Right cardiac atrium (tissue), 5 donors: ENCODE measurements around the gene ZNF319. TPM values are rescaled to one million over a fixed set of nuclear protein-coding genes. Genes with fewer than 3 reads are reported as not detected.
"Not testable (repeated sequence)": the region's sequence is repeated elsewhere in the genome, so short reads cannot be mapped to it uniquely, and the experiment has no call there.

Experiments
- ATAC-seq, 2 donors: fragments of 200-7000 bp; cut with Tn5 transposase; one replicate each; pipeline versions ENCODE4 v1.8.0 to v1.9.1; 2020; ENCODE audit warnings: moderate library complexity in 2 of 2, mild to moderate bottlenecking in 1 of 2
- DNase-seq, 3 donors: peaks; one replicate each; pipeline ENCODE4 v3.0.0-alpha.2; 2020
- H3K27ac ChIP-seq: one replicate; pipeline ENCODE4 v1.5.1; 2013; ENCODE audit warnings: mild to moderate bottlenecking, low read length, control low read depth, moderate library complexity
- H3K27me3 ChIP-seq: one replicate; pipeline ENCODE4 v1.6.1; 2013; ENCODE audit not compliant: control insufficient read depth, insufficient read depth
- H3K4me1 ChIP-seq: one replicate; pipeline ENCODE4 v1.6.1; 2013; ENCODE audit warnings: low read length; ENCODE audit not compliant: control insufficient read depth, insufficient read depth
- H3K4me3 ChIP-seq: one replicate; pipeline ENCODE4 v1.5.1; 2013; ENCODE audit warnings: low read length, control low read depth
- H3K9me3 ChIP-seq: one replicate; pipeline ENCODE4 v1.6.1; 2013; ENCODE audit warnings: low read length; ENCODE audit not compliant: control insufficient read depth
- WGBS: extraction: QIAGEN DNeasy Blood & Tissue Kit; methylation state at CpG from one replicate; pipeline ENCODE4 v1.1.7; 2013; 5-methylcytosine and 5-hydroxymethylcytosine counted together
- intact Hi-C, 4 donors: fragments of 100-400 bp; cut with DNase I; formaldehyde crosslinking; loops; one replicate each; pipeline versions ENCODE4 v1.11.0 to v1.14.0; 2022 to 2023
- polyA plus RNA-seq: library from polyadenylated mRNA; stranded (reverse); fragments of 200-250 nt; gene quantifications from one replicate; pipeline ENCODE4 v1.2.3, GENCODE V29; 2013
- total RNA-seq, 4 donors: library from RNA; stranded (reverse); fragmentation: NEBNext Ultra II Directional; extraction: Animal tissue kit (Norgen Biotek cat#: 25700); gene quantifications; one replicate each; pipeline ENCODE4 v1.2.1, GENCODE V29; 2021
- donor health status: healthy with polysubstance abuse.
- donor health status: DM: no; HTN: yes; CAD: no.
- donor health status: DM: no; HTN: no; CAD: no.
- donor health status: DM: no; HTN: yes; CAD: no; lungs with severe emphysema.
- donor health status: DM: yes; HTN: yes; CAD: no.

The ZNF319 gene
- total and polyA plus RNA-seq, 5 donors: 5.5 to 9.2 (median 7.8) TPM

- no peak overlapping the region for H3K27ac ChIP-seq
- H3K9me3 ChIP-seq: no peaks in the 10 kb centered on the region
- WGBS: 15% methylated on average over 62 of the region's 62 CpGs
- DNase-seq (peak in 2 of 3 donors; percentile 65 to 72), ATAC-seq (peak; percentile 62 to 70)
- H3K4me3 ChIP-seq: peak overlapping the region; percentile 36
- no peaks in the 10 kb centered on the region for H3K4me1 ChIP-seq
- intact Hi-C loops: no loop called here
- H3K27me3 ChIP-seq: no peaks in the 10 kb centered on the region
Measured at GRCh38 chr16:57985204-57986181, 15.0 kb downstream of the ZNF319 start.

- intact Hi-C loops: no loop called here
- DNase-seq (peak; percentile 90 to 96 (median 95)), ATAC-seq (peak; percentile 95 to 97)
- Histone ChIP-seq H3K4me3 (peak overlapping the region; percentile 36), H3K27ac (no peak overlapping the region), H3K9me3 (no peaks in the 10 kb centered on the region), H3K4me1 (no peaks in the 10 kb centered on the region), H3K27me3 (no peaks in the 10 kb centered on the region)
- WGBS: 10% methylated on average over 64 of the region's 64 CpGs
Measured at GRCh38 chr16:57984443-57985203, 15.8 kb downstream of the ZNF319 start.

- H3K27me3 ChIP-seq: no peaks in the 10 kb centered on the region
- no peaks in the 10 kb centered on the region for H3K4me1 ChIP-seq
- no peak overlapping the region for H3K4me3 ChIP-seq
- intact Hi-C loops: no loop called here
- H3K27ac ChIP-seq: no peak overlapping the region
- 82% methylated on average over 5 of the region's 5 CpGs for WGBS
- peak in 1 of 3 donors; percentile 7 for DNase-seq
- no peaks in the 10 kb centered on the region for H3K9me3 ChIP-seq
- no peak for ATAC-seq
Measured at GRCh38 chr16:57982385-57982784, 18.1 kb downstream of the ZNF319 start.

DNA sequence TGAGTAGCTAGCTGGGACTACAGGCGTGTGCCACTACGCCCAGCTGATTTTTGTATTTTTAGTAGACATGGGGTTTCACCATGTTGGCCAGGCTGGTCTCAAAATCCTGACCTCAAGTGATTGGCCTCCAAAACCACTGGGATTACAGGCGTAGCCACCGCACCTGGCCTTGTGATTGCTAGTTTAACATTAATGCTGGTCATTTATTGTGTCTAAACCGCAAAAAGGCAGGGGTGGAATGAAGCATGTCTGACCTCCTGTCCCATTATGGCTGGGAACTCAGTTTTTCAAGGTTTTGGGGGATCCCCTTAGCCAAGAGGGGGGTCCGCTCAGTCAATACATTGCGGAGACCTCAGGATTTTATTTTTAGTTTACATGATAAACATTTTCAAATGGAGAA is 18.8 kb downstream of the ZNF319 start:
- Histone ChIP-seq H3K4me1 (peaks cover under 1% of the 10 kb centered on the region), H3K27ac (no peak overlapping the region), H3K4me3 (no peak overlapping the region), H3K27me3 (no peaks in the 10 kb centered on the region), H3K9me3 (no peaks in the 10 kb centered on the region)
- intact Hi-C loops: no loop called here
- DNase-seq (no peak), ATAC-seq (no peak)
- 92% methylated on average over 7 of the region's 7 CpGs for WGBS

GRCh38 chr16:57979006-57979585 is 21.4 kb downstream of the ZNF319 start:
- 85% methylated on average over 11 of the region's 11 CpGs for WGBS
- ATAC-seq (no peak), DNase-seq (peak in 1 of 3 donors; percentile 12)
- no peaks in the 10 kb centered on the region for H3K27me3 ChIP-seq
- H3K4me3 ChIP-seq: no peak overlapping the region
- intact Hi-C loops: no loop called here
- H3K27ac ChIP-seq: no peak overlapping the region
- peaks cover 6% of the 10 kb centered on the region for H3K4me1 ChIP-seq
- H3K9me3 ChIP-seq: no peaks in the 10 kb centered on the region

DNA sequence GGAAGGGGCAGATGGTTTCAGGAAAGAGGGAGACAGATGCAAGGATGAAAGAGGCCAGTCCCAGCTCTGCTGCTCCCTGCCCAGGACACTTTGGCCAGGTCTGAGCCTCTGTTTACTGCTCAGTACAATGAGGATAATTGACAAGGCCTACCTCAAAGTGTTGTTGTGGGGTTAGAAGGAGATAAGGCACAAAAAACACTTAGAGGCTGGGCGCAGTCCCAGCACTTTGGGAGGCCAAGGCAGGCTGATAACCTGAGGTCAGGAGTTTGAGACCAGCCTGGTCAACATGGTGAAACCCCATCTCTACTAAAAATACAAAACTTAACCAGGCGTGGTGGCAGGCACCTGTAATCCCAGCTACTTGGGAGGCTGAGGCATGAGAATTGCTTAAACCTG is 22.4 kb downstream of the ZNF319 start:
- H3K4me3 ChIP-seq, H3K27me3 ChIP-seq, DNase-seq, intact Hi-C loops, H3K4me1 ChIP-seq, H3K9me3 ChIP-seq, H3K27ac ChIP-seq, ATAC-seq: not testable (repeated sequence)
- 95% methylated on average over 2 of the region's 2 CpGs for WGBS

DNA sequence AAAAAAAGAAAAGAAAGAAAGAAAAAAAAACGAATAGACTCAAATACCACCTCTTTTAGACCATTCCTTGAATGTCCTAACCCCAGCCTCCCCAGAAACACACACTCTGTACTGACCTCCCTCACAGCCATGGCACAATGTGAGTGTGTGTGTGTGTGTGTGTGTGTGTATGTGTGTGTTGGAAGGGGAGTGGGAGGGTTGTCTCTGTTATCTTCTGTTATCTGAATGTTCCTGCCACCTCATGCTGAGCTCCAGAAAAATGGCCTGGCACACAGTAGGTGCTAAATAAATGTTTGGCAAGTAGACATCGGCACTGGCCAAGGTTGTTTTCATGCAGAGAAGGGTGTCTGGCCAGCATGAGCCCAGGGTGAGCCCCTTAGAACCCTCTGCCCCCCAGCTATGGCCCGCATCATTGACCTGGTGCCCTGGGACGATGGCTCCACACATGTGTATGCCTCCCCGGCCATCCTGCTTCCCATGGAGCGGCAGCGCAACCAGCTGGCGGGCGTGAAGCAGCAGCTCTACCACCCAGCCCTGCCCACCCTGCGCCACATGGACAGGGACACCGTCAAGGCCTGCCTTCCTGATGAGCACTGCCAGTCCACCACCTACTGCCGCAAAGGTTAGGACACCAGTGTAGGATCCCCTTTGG is 22.9 kb downstream of the ZNF319 start:
- H3K27ac ChIP-seq: no peak overlapping the region
- H3K4me3 ChIP-seq: no peak overlapping the region
- ATAC-seq (peak; percentile 22 to 30), DNase-seq (peak in 2 of 3 donors; percentile 62 to 69)
- no peaks in the 10 kb centered on the region for H3K27me3 ChIP-seq
- H3K4me1 ChIP-seq: peaks cover 6% of the 10 kb centered on the region
- no peaks in the 10 kb centered on the region for H3K9me3 ChIP-seq
- WGBS: 81% methylated on average over 12 of the region's 12 CpGs
- intact Hi-C loops: no loop called here

- WGBS: 46% methylated on average over 2 of the region's 2 CpGs
Measured at GRCh38 chr16:57976331-57976796, 24.1 kb downstream of the ZNF319 start.

GRCh38 chr16:57972306-57972705 is 28.2 kb downstream of the ZNF319 start:
- H3K4me3 ChIP-seq: no peak overlapping the region
- H3K27me3 ChIP-seq: no peaks in the 10 kb centered on the region
- ATAC-seq (no peak), DNase-seq (no peak)
- intact Hi-C loops: no loop called here
- 65% methylated on average over 4 of the region's 4 CpGs for WGBS
- peaks cover 6% of the 10 kb centered on the region for H3K4me1 ChIP-seq
- H3K9me3 ChIP-seq: no peaks in the 10 kb centered on the region
- no peak overlapping the region for H3K27ac ChIP-seq

More at GRCh38 chr16:57976331-57976796, 24.1 kb downstream of the ZNF319 start:
- intact Hi-C loops: no loop called here
- Histone ChIP-seq H3K27ac (peak overlapping the region; percentile 30), H3K9me3 (no peaks in the 10 kb centered on the region), H3K27me3 (no peaks in the 10 kb centered on the region), H3K4me1 (peaks cover 6% of the 10 kb centered on the region), H3K4me3 (no peak overlapping the region)
- ATAC-seq (peak; percentile 84 to 89), DNase-seq (peak in 1 of 3 donors; percentile 6)

DNA sequence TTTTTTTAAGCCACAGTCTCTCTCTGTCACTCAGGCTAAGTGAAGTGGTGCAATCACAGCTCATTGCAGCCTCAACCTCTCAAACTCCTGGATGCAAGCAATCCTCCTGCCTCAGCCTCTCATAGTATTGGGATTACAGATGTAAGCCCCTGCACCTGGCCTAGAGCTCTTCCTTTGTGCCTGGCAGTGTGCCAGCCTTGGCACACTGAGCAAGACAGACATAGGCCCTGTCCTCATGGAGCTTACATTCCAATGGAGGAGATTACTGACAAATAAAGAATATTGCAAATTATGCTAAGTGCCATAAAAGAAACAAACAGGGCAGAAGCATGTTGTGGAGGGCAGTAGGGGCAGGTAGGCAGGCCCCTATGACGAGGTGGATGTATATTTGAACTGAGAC is 28.6 kb downstream of the ZNF319 start:
- H3K27ac ChIP-seq: no peak overlapping the region
- H3K4me3 ChIP-seq: no peak overlapping the region
- no peak for DNase-seq
- H3K9me3 ChIP-seq: no peaks in the 10 kb centered on the region
- no peak for ATAC-seq
- WGBS: 78% methylated on average over 1 of the region's 1 CpG
- intact Hi-C loops: no loop called here
- peaks cover 6% of the 10 kb centered on the region for H3K4me1 ChIP-seq
- H3K27me3 ChIP-seq: no peaks in the 10 kb centered on the region
